H1 (cell line): ENCODE data around the gene TFCP2L1. TPM values are rescaled to one million over a fixed set of nuclear protein-coding genes. Genes with fewer than 3 reads are reported as not detected.

Experiments
- BCL11A ChIP-seq, 2 experiments: IDR thresholded peaks; one replicate each; pipeline ENCODE4 v1.6.1; 2011; ENCODE audit warnings: low read depth in 2 of 2, low read length in 2 of 2, mild to moderate bottlenecking in 2 of 2
- CBX5 ChIP-seq: fragments of 300-800, 300-1000 bp; sonication (generic); IDR thresholded peaks from 2 replicates; pipeline ENCODE4 v1.7.1; 2016; ENCODE audit warnings: antibody characterized with exemption, low read length, low read depth
- GTF2F1 ChIP-seq: IDR thresholded peaks from 2 replicates; pipeline ENCODE4 v1.6.1; 2012; ENCODE audit warnings: low read depth, low read length, improper control_type of control experiment, borderline replicate concordance
- NRF1 ChIP-seq: IDR thresholded peaks from 2 replicates; pipeline ENCODE4 v1.6.1; 2011; ENCODE audit warnings: mild to moderate bottlenecking, low read depth, low read length, improper control_type of control experiment
- TCF12 ChIP-seq: IDR thresholded peaks from 2 replicates; pipeline ENCODE4 v1.6.1; 2011; ENCODE audit warnings: low read depth, mild to moderate bottlenecking, low read length
- polyA plus RNA-seq, 7 experiments: library from polyadenylated mRNA; depleted of rRNA in 3 of 7; stranded (reverse) in 5 of 7; unstranded in 2 of 7; fragments of >200 nt in 5 of 7; fragments of 200-250 nt in 2 of 7; gene quantifications; 1 replicate in 5 of 7; 2 replicates in 1 of 7; 4 replicates in 1 of 7; pipeline versions ENCODE4 v1.2.1 to v1.2.3, GENCODE V29; 2011 to 2013; ENCODE audit warnings: missing spikeins in 2 of 7, mixed read lengths in 2 of 7
- total RNA-seq: library from RNA; stranded (reverse); fragmentation: NEBNext Ultra II Directional; extraction: Animal tissue kit (Norgen Biotek cat#: 25700); gene quantifications from 2 replicates; pipeline ENCODE4 v1.2.1, GENCODE V29; 2021
- TF ChIP-seq, protein P1 (sequence below): IDR thresholded peaks from 2 replicates; pipeline ENCODE4 v1.6.1; 2012; ENCODE audit warnings: inconsistent platforms

The TFCP2L1 gene
- total and polyA plus RNA-seq, 2 of the 8 experiments (the other 6 are each of a cell fraction or from before 2014, with no cell fraction given), result 1.5 to 3.8 TPM

DNA sequence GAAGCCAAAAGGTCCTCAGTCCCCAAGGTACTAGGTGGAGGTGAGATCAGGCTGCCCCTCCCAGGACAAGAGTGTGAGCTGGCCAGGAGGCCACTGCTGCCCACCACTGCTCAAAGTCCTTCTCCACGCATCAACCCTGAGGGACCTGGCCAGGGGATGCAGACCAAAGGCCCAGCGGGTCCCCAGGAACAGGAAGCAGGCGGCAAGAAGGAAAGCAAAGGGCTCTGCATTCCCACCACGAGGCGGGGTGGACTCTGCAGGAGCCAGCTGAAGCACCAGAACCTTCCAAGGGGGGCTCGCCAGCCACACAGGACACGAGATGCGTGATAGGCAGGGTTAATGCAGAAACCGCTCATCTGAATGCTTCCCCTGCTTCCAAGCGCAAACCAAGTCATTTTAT is 67.4 kb downstream of the TFCP2L1 start (continued):
- TF ChIP-seq BCL11A (IDR thresholded peaks at IDR 0.05; ENCODE audit: low read depth in 2 of 2, low read length in 2 of 2), result no peak
- TF ChIP-seq NRF1, result no peak
- TF ChIP-seq TCF12, result no peak
- TF ChIP-seq GTF2F1, result no peak
- TF ChIP-seq, protein P1, sequence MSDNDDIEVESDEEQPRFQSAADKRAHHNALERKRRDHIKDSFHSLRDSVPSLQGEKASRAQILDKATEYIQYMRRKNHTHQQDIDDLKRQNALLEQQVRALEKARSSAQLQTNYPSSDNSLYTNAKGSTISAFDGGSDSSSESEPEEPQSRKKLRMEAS, result no peak
- TF ChIP-seq CBX5, result no peak
- TF ChIP-seq, all 59 proteins: peak for 0
